Daoy (cell line): Measurements from ENCODE around the gene LDLRAD1. TPM values are rescaled to one million over a fixed set of nuclear protein-coding genes. Genes with fewer than 3 reads are reported as not detected.

Experiments
- total RNA-seq: library from RNA; depleted of rRNA; stranded (reverse); fragments of >200 nt; shearing (Covaris generic); gene quantifications from 2 replicates; pipeline ENCODE4 v1.2.3, GENCODE V29; 2014; rRNA removed

The LDLRAD1 gene
- total RNA-seq, 1 experiment from 2014 or later: not detected

Other genes starting within 250 kb of the LDLRAD1 start
- 78.3 and 89.1 TPM in 2 replicates for gene NDC1, start 179.9 kb downstream of the LDLRAD1 start, total RNA-seq
- gene YIPF1, start 128.4 kb downstream of the LDLRAD1 start, total RNA-seq: 19.7 and 20.9 TPM in 2 replicates
- gene DIO1, start 124.0 kb downstream of the LDLRAD1 start, total RNA-seq: not detected in 2 replicates
- gene IFT25, start 72.5 kb downstream of the LDLRAD1 start, total RNA-seq: 57.0 and 67.2 TPM in 2 replicates
- 39.8 and 43.8 TPM in 2 replicates for gene LRRC42, start 71.8 kb downstream of the LDLRAD1 start, total RNA-seq
- gene TMEM59, start 35.0 kb upstream of the LDLRAD1 start, total RNA-seq: 177 and 229 TPM in 2 replicates
- 4.9 and 5.0 TPM in 2 replicates for gene TCEANC2, start 35.4 kb upstream of the LDLRAD1 start, total RNA-seq
- not detected in 2 replicates for gene CDCP2, start 134.8 kb upstream of the LDLRAD1 start, total RNA-seq
- 3.8 and 8.9 TPM in 2 replicates for gene CYB5RL, start 181.8 kb upstream of the LDLRAD1 start, total RNA-seq
- 170 TPM in 2 replicates for gene MRPL37, start 182.0 kb upstream of the LDLRAD1 start, total RNA-seq